Islet precursor cell (in vitro differentiated cells): Measurements from ENCODE around the gene JUND.

Source experiments
- DNase-seq: peaks from one replicate; pipeline ENCODE4 v3.0.0-alpha.2; 2018

The JUND gene

DNA sequence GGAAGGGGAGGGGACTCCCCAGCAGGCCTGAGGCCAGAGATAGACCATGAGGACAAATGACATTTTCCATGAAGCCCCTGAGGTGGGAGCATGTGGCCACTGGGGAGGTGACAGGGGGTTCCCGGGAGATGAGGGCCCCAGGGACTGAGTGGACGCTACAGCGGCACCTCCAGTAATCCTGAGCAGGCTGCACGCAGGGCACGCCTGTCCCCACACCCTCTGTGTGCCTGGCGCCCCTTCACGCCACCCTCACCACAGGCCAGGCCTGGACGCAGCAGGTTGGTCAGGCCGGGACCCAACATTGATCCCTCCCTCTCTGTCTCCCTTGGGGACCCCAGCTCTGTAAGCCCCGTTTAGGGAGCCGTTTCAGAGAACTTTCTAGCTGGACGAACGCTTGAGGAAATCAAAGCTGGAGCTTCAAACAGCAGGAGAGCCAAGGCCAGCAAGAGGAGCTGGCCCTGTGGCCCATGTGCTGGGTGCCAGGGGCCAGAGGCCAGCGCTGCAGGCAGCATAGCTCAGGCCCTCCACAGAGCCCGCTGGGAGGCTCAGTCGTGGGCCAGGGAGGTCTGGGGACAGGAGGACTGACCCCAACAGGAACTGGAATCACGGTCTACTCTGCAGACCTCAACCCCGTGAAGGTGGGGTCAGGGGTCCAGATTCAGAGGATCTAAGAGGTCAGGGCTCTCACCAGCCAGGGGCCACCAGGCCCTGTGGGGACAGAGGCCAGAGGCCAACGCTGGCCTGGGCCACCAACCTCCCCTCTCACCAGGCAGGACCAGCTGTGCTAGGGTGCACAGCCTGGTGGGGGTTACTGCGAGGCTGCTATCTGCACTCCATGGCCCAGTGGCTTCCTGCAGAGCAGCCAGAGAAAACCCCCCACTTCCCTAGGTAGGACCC is 26.9 kb upstream of the JUND start:
- no peak for DNase-seq

DNA sequence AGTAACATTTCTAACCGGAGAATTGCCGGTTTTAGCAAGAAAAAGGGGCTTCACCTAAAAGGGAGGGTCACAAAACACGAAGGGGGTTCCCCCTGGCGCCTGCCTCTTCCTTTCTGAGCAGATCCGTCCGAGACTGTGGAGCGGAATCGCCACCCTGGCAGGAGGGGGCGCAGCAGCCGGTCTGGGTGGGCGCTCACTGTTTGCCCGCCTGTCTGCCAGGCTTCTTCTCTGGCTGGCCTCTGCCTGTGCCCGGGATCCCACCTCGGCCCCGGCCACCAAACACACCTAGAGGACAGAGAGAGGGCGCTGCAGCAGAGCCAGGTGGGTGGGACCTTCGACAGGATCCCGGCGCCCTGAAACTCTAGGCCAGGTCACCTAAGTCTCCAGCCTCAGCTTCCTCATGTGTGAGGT is 25.9 kb upstream of the JUND start:
- no peak for DNase-seq

DNA sequence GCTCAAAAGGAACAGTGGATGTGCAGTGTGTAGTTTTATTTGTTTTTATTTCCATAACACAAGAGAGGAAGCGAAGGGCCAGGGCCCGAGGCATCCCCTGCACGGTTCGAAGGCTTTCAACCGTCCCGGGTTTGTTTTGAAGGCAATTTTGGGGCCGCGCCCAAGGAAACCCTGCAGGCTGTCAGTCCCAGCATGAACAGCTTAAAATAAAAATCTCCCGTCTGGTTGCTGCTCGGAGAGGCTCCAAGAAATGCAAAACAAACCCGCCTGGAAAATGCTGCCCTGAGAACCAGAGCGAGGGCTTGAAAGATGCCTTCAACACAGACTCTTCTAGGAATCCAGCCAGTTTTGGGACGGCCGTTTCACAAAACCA is 25.5 kb upstream of the JUND start:
- no peak for DNase-seq

DNA sequence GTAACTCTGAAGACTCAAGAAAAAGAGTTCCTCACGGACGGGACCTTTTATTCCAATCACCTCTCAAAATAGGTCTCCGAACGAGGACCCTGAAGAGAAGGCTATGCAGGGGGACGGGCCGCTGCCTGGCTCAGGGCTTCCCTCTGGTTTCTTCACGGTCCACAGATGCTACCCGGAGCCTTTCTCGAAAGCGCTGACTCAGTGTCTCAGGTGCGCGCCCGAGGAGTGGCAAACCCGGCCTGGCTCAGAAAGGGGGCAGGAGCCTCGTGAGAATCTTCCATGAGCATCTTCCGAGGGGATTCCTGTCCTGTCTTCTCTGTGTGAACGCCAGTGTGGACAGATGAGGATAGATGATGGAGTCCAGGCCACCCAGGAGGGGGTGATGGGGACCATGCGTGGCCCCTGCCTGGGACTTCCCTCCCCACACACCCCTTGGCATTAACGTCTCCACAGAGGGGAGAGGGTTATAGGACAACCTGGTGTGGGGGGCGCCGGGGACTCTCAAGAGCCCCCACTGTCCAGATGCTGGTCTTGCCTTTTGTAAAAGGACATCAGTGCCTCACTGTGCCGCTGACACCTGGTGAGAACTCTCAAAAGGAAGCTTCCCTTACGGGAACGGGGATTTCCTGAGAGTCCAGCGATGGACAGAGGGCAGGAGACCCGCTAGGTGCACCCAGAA is 24.9 kb upstream of the JUND start:
- peak; percentile 50 for DNase-seq

DNA sequence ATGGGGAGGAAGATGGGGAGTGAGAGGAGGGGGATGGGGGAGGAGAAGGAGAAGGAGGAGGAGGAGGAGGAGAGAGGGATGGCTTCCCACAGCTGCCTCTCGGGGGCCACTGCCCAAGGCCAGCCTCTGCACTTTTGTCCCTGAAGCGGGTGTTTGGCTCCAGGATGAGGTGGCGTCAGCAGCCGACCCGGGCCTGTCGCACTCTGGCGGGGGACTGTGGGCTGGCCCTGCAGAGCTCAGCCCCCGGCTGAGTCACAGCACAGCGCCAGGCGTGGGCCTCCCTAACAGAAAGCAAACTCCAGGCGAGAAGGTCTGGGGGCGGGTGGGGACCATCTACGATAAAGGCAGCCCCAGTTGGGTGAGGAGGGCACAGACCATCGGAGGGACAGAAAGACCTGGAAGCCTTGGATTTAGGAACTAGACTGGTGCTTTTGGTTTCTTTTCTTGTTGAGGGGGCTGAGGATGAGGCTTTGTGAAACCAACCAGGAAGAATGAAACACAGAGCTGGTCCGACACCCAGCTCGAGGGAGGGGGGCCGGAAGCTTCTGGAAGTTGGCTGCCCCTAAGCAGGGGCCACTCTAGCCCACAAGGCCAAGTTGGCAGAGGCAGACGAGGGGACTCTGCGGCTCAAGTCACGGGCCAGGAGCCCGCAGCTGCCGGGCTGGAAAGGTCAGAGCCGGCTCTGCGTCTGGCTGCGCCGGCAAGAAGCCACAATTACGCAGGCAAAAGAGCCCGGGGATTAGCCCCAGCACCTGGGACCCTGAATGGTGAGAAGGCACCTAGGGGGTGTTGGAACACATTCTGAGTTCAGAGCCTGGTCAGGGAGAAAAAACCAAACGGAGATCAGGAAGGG is 23.3 kb upstream of the JUND start:
- DNase-seq = peak; percentile 94

DNA sequence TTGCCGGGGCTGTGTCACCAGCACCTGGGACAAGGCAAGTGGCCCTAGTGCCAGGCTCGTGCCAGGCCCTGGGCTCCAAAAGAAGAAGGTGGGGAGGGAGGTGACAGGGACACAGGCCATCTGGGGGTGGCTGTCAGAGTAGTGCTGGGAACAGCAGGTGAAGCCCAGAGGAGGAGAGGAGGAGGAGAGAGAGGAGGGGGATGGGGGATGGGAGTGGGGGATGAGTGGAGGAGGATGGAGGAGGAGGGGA is 22.7 kb upstream of the JUND start:
- no peak for DNase-seq

DNA sequence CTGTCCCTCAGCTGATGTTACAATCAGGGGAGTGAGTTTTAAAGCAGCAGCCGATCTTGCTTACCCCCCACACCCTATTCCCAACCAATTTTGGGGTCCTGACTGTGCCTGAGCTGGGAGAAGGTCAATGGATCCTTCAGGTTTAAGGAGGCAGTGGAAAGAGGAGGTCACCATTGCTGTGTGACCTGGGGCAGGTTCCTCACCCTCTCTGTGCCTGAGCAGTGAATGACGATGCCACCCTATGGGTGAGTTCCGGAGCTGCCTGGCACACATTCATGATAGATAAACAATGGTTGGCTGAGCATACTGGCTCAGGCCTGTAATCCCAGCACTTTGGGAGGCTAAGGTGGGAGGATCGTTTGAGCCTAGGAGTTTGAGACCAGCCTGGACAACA is 20.3 kb upstream of the JUND start:
- DNase-seq = no peak

DNA sequence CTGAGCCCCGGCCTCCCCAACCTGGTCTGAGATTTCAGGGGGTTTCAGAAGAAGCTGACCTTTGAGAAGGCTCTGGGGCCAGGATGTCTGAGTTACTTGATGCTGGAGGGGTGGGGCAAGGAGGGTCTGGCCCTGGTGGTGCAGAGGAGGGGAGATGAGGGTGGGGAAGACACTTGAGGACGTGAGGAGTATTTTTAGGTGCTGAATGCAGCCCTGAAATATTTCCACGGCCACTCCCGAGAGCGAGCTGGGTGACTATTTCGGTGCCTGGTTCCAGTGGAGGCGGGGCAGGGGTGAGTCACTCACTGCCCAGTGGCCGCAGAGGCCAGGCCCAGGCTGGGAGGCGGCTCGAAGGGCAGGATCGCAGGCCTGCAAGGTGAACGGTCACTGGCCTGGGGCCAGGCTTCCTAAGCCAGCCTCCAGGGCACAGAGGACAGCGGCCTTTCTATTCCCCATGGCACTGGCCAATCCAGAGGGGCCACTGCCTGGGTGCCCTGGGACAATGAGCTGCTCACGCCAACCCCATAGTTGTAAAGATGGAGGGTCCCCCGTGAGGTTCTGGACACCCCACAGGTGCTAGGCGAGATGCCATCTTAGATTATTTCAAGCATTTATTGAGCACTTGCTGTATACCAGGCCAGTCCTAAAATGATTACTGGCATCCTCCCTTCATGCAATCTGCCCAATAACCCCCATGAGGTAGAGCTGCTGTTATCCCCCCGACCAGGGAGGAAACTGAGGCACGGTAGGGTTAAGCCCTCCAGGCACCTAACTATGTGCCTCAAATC is 19.7 kb upstream of the JUND start:
- DNase-seq = peak; percentile 95

DNA sequence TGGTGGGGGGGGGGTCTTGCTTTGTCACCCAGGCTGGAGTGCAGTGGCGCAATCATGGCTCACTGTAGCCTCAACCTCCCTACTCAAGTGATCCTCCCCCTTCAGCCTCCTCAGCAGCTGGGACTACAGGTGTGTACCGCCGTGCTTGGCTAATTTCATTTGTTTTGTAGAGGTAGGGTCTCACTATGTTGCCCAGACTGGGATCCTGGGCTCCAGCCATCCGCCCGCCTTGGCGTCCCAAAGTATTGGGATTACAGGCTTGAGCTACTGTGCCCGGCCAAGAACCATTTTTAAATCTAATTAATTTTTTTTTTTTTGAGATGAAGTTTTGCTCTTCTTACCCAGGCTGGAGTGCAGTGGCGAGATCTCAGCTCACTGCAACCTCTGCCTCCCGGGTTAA is 18.2 kb upstream of the JUND start:
- DNase-seq = no peak

DNA sequence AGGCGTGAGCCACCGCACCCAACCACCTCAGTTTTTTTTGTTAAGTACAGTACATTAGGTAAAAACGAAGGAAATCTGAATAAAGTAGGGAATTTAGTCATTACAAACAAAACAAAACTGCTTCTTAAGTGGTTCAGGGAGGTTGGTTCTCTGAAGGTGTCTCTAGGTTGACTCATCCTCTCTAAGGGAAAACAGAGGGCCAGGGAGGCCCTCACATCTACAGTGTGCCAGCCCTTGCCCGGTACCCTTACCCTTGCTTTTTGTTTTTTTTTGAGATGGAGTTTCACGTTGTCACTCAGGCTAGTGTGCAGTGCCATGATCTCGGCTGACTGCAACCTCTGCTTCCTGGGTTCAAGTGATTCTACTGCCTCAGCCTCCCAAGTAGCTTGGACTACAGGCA is 17.2 kb upstream of the JUND start:
- no peak for DNase-seq

DNA sequence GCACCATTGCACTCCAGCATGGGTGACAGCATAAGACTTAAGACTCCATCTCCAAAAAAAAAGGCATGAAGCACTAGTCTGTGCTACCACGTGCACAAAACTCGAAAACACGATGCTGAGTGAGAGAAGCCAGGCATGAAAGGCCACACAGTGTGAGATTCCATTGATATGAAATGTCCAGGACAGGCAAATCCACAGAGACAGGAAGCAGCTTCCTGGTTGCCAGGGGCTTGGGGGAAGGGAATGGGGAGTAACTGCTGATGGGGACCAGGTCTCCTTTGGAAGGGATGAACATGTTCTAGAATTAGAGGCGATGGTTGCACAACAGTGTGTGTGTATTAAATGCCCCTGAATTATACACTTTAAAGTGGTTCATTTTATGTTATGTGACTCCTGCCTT is 15.9 kb upstream of the JUND start:
- no peak for DNase-seq

DNA sequence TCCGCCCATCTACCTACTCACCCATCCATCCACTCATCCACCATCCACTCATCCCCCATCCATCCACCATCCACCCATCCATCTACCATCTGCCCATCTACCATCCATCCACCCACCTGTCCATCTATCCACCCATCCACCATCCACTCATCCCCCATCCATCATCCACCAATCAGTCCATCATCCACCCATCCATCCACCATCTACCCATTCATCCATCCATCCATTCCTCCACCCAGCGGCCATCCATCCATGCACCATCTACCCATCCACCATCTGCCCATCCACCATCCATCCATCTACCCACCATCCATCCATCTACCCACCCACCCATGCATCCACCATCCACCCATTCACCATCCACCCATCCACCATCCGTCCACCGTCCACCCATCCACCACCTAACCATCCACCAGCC is 13.6 kb upstream of the JUND start:
- no peak for DNase-seq

DNA sequence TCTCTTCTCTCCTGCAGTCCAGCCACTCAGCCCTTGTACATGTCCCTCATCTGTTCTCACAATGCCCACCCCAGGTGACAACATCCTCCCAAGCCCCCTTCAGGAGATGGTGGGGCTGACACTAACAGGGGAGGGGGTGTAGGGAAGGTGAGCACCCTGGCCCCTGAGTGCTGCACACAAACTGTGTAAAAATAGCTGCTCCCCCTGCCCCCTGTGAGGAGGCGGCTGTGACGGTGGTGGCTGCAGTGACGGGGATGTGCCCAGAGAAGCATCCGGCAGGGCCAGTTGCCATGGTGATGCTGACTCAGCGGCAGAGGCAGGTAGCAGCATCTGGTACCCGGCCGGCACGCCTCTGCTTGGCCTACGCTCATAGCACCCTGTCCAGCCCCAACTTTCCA is 13.0 kb upstream of the JUND start:
- no peak for DNase-seq

DNA sequence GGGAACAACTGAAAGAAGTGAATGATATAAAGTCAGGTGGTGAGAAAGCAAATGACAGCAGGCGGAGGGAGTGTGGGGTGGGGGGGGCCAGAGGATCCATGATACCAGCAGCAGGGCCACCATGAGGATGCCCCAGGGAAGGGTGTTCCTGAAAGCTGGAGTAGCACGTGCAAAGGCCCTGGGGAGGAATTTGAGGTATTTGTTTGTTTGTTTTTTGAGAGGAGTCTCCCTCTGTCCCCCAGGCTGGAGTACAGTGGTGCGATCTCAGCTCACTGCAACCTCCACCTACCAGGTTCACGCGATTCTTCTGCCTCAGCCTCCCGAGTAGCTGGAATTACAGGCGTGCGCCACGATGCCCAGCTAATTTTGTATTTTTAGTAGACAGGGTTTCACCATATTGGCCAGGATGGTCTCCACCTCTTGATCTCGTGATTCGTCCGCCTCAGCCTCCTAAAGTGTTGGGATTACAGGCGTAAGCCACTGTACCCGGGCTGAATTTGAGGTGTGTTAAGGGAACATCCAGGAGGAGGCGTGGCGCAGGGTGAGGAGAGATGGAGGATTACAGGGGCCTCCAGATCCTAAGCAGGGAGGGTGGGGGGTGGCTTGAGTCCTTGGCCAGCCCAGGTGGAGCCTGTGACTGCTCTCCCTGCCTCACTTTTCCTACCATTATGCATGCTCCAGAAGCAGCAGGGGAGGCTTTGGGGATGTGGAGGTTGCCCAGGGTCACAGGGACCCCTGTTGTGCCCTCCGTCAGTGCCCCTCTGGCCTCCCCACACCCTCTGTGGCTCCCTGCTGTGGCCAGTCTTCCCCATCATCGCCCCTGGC is 12.4 kb upstream of the JUND start:
- DNase-seq = no peak

DNA sequence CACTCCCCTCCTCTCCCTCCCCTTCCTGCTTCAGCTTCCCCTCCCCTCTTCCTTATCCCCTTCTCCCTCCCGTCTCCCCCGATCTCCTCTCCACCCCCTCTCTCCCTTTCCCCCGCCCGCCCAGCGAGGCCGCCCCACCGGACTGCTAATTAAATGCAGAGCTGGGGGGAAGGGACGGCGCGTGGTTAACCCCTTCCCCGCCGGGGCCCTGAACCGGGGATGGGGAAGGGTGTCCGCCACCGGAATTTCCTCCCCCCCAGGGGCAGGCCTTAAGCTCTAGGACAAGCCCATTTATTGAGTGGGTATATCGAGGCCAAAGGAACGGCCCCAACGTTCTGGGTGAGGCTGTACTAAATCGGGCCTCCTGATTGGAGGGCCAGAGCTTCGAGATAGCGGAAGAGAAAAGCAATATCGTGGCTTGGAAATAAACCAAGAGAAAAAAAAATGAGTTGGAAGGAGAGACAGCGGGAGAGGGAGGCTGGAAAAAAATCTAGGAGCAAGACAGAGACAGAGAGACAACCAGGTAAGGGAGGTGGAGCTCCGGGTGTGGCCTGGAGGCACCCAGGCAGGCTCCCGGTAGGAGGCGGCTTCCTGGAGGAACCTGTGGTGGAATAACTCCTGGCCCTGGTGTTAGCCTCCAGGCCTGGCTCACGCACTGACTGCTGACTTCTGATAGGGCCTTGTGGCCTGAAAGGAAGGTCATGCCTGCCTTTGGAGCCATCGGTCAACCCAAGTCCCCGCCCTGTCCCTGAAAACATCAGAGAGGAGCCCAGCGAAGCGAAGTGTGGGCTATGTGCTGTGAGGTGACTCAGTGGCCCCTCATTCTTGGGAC is 11.6 kb upstream of the JUND start:
- DNase-seq = peak; percentile 97

DNA sequence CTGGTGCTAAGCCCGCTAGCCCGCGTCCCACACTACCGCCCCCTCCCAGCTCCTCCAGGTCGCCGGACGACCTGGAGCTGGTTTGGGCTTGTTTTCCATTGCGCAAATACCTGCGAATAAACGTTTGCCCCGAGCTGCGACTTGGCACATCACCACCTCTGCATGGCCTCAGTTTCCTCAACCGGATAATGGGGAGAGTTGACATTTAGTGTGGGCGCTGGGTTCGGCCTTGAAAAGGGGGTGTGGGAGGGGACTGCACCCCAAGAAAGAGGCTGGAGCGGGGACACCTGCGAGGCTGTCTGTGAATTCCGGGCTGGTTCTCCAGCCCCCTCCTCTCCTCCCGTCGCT is 11.0 kb upstream of the JUND start:
- DNase-seq = no peak

DNA sequence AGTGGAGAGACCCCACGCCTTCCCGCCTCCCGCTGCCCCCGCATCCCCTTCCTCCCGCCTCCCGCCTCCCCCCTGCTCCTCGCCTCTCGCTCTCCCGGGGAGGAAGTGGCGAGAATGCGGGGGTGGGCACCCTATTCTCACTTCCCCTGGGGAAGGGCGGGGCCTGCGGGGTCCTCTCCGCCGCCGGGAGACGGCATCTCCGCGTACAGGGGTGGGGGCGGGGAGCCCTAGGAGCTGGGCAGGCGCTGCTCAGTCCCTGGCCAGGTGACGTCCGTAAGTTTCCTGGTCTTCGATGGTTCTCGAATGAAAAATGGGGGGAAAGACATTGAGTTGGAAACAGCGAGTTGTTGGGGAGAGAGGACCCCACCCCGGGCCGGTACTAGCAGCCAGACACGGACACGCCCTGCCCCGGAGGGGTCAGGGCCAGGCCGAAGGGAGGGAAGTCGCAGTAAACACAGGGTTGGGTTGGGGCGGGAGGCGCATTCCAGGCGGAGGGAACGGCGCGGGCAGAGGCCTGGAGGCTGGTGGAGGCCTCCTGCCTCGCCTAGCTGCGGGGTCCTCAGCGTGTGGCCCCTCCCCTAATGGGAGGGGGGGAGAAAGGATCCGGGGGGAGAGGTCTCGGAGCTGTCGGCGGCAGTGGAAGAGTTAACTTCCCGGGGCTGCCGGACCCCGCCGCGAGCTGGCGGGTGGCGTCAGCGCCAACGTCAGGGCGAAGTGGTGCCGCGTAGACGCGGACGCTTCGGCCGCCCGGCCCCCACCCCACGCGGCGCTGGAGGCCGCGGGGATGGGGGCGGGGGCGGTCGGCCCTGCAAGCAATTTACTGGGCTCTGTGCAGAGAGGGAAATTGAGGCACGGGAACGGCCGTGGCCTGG is 10.4 kb upstream of the JUND start:
- DNase-seq = peak; percentile 98

DNA sequence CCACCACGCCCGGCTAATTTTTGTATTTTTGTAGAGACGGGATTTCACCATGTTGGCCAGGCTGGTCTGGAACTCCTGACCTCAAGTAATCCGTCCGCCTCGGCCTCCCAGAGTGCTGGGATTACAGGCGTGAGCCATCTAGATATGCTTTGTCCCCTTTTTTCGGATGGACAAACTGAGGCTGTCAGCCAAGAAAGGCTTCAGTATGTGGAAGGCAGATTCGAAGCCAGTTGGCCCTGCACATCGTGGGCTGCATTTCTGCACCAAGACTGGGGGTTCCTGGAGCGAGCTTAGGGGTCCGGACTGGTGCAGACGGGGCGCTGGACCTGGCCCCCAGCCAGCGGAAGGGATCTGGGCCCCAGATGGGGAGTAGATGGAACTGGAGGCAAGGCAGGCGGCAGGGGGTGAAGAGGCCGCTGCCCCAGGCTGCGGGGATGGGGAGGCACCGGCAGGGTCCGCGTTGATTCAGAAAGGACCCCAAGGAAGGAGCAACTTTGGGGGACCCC is 9.7 kb upstream of the JUND start:
- DNase-seq = no peak

DNA sequence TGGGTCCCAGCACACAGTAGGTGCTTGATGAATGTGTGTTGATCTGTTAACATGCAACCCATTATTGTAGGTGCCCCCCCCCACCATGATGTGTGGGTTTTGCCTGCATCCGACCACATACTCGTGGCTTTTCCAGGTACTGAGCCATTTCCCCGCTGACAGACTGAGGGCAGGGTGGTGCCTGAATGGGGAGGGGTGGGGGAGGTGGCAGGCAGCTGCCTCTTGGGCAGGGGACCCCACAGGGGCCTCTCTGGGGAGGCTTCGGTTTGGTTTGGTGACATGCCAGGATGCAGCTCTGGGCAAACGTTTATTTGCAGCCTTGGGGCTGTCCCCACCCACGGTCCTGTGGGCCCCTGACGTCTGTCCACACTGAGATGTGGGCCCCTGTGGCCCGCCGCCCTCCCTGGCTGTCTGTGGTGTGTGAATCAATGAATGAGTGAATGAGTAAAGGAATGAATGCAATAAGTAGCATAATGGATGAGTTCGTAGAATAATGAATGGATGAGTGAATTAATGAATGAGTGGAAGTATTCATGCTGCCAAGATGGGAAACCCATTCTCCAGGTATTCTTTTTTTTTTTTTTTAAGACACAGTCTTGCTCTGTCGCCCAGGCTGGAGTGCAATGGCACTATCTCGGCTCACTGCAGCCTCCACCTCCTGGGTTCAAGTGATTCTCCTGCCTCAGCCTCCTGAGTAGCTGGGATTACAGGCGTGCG is 9.0 kb upstream of the JUND start:
- DNase-seq = peak; percentile 50
